Daoy (cell line): ENCODE measurements around the gene NNAT. TPM values are rescaled to one million over a fixed set of nuclear protein-coding genes. Genes with fewer than 3 reads are reported as not detected.

Source experiments
- DNase-seq: peaks from one replicate; pipeline ENCODE4 v3.0.0-alpha.2; 2015; ENCODE audit warnings: low read depth
- total RNA-seq: library from RNA; depleted of rRNA; stranded (reverse); fragments of >200 nt; shearing (Covaris generic); gene quantifications from 2 replicates; pipeline ENCODE4 v1.2.3, GENCODE V29; 2014; rRNA removed

The NNAT gene
- total RNA-seq, 1 experiment from 2014 or later: not detected

DNA sequence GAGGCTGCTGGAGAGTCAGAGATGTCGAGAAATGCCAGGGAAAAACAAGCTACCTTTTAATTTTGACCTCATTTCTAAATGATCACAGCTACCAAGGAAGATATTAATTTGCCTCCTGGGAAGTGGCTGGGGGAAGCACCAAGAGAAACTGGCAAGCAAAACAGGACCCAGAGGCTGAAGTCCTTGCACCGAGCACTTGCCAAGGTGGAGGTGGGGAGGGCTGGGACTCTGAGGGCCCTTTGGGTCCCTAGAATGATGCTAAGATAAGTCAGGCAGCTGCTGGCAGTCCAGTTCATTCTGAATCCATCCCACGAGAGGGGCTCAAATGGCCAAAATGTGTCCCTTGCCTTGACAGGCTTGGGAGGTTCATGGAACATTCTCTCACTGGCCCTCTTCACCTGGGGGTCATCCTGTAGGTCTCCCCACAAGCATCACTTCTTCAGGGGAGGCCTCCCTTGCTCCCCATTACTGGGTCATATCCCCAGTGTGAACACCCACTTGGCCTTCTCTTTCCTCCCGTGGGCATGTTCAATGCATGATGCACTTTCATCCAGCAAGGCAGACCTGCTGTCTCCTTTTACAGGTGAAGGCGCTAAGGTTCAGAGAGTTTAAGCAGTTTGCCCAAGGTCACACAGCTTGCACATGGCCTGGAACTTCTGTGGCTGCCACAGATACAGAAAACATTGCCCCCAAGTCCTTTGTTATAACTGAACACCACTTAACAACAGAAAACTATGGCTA is 45.7 kb downstream of the NNAT start:
- no peak for DNase-seq

DNA sequence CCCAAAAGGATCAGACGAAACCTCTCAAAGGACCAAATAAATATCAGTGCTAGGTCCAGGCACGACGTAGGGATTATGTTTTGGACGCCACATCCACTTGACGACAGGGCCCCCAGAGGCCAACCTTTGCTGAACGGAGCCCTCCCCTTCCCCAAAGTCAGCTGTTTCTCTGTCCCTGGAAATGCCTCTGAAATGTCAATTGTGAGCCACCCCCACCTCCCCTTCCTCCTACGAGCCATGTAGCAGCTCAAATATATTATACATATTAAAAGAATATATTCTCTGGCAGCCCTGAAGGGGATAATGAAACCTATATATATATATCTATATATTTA is 46.2 kb downstream of the NNAT start:
- DNase-seq: no peak

DNA sequence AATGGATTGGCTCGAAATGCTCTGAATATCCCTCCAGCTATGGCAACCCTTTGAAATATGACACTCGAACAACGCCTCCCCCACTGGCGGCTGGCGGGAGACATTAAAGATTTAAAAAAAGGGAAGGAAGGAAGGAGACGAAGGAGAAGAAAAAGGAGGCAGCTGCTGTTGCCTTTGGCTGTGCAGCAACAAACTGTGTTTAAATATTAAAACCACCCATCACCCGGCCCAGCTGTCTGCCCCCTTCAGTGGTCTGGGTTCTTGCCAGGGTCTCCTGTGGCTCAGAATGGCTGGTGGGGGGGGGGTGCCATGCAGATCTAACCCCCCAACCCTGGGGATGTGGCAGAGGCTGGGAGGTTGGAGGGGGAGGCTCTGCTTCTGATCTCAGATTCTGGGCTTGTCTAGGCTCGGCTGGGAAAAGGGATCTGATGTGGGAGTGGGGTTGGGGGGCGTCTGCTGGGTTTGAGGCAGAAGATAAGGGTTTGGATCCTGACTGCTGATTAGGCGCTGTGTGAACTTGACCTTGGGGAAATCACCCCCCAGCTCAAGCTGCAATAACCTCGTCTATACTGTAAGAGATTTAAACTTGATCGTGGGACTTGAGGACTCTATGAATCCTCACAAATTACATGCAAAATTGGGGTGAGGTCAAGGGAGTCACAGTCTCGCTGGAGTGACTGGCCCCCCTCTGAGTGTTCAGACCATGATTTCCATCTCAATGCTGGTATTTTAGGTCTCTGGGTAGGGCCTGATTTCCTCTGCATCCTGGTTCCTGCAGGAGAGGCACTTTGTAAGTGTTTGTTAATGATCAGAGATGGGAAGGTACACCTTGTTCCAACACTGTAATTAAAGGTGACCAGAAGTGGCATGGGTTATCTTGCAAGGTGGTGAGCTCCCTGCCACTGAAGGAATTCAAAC is 46.9 kb downstream of the NNAT start:
- peak; percentile 12 for DNase-seq

DNA sequence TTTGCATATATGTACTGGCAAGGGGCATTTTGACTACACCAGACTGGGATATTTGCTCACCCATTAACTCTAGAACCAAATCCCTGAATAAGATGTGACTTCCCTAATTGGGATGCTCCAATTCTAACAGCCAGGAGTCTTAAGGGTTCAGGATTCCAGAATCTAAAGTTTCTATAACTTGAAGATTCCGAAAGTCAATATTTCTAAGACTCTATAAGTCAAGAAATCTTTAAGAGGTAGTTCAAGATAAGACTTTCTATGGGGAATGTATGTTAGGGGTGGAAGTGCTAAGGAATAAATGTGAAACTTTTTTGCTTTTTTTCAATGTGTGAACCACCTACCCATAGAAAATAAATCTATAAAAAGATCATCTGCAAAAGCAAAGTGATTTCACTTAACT is 49.4 kb downstream of the NNAT start:
- no peak for DNase-seq

DNA sequence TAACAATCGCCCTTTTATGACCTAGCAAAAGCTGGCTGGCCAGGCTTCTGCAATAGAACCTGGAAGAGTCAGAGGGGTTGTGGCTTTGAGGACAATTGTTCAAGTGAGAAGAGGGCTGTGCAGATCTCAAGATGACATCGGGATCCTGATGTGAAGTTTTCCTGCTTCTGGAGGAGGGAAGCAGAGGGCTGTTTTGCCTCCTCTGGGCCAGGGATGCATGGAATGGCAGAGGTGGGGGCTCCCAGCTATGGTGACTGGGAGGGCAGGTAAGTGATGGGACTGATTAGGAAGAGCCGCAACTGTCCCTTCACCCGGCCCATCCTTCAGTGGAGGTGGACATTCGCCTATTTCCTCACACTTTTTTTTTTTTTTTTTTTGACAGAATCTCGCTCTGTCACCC is 50.0 kb downstream of the NNAT start:
- DNase-seq: no peak

Other genes with a start within 250 kb of the NNAT start
- 11.5 and 14.2 TPM in 2 replicates for gene MANBAL, start 231.6 kb upstream of the NNAT start, total RNA-seq
- 7.6 and 9.5 TPM in 2 replicates for gene SRC, start 175.1 kb upstream of the NNAT start, total RNA-seq
- 29.1 and 32.6 TPM in 2 replicates for gene BLCAP, start 6.6 kb downstream of the NNAT start, total RNA-seq
- 44.7 and 46.6 TPM in 2 replicates for gene CTNNBL1, start 172.8 kb downstream of the NNAT start, total RNA-seq